ENCODE results near the gene TSSK3.
"Not testable (repeated sequence)": the region's sequence is repeated elsewhere in the genome, so short reads cannot be mapped to it uniquely, and the experiment has no call there.

Gene TSSK3

GRCh38 chr1:32339363-32339978 lies 22.9 kb upstream of the TSSK3 start:
- DNase-seq (ENCODE audit: low spot score), result no peak

- DNase-seq (ENCODE audit: low spot score), result no peak
Measured at GRCh38 chr1:32341186-32341757, 21.1 kb upstream of the TSSK3 start.

- DNase-seq (ENCODE audit: low spot score), result no peak
Measured at GRCh38 chr1:32341971-32342370, 20.4 kb upstream of the TSSK3 start.

GRCh38 chr1:32342704-32343103 lies 19.6 kb upstream of the TSSK3 start:
- no peak for DNase-seq (ENCODE audit: low spot score)

GRCh38 chr1:32345289-32345827 lies 17.0 kb upstream of the TSSK3 start:
- DNase-seq (ENCODE audit: low spot score), result no peak

GRCh38 chr1:32346532-32347157 lies 15.7 kb upstream of the TSSK3 start:
- DNase-seq (ENCODE audit: low spot score), result no peak

- no peak for DNase-seq (ENCODE audit: low spot score)
Measured at GRCh38 chr1:32349211-32349708, 13.1 kb upstream of the TSSK3 start.

GRCh38 chr1:32350785-32351398 lies 11.4 kb upstream of the TSSK3 start:
- DNase-seq (ENCODE audit: low spot score), result peak; percentile 93

- peak; percentile 98 for DNase-seq (ENCODE audit: low spot score)
Measured at GRCh38 chr1:32351399-32352238, 10.7 kb upstream of the TSSK3 start.

GRCh38 chr1:32352239-32352745 lies 10.0 kb upstream of the TSSK3 start:
- no peak for DNase-seq (ENCODE audit: low spot score)

GRCh38 chr1:32352831-32353383 lies 9.4 kb upstream of the TSSK3 start:
- no peak for DNase-seq (ENCODE audit: low spot score)

- no peak for DNase-seq (ENCODE audit: low spot score)
Measured at GRCh38 chr1:32353431-32353830, 8.9 kb upstream of the TSSK3 start.

GRCh38 chr1:32353886-32354570 lies 8.3 kb upstream of the TSSK3 start:
- DNase-seq (ENCODE audit: low spot score), result no peak

GRCh38 chr1:32355778-32356177 lies 6.6 kb upstream of the TSSK3 start:
- DNase-seq (ENCODE audit: low spot score), result not testable (repeated sequence)

GRCh38 chr1:32356478-32356877 lies 5.9 kb upstream of the TSSK3 start:
- DNase-seq (ENCODE audit: low spot score), result no peak

- DNase-seq (ENCODE audit: low spot score), result no peak
Measured at GRCh38 chr1:32357614-32358013, 4.7 kb upstream of the TSSK3 start.

GRCh38 chr1:32358435-32358834 lies 3.9 kb upstream of the TSSK3 start:
- no peak for DNase-seq (ENCODE audit: low spot score)

- DNase-seq (ENCODE audit: low spot score), result peak; percentile 52
Measured at GRCh38 chr1:32361308-32361673, 1.0 kb upstream of the TSSK3 start.

- DNase-seq (ENCODE audit: low spot score), result peak; percentile 78
Measured at GRCh38 chr1:32361674-32362473, 465 bp upstream of the TSSK3 start.

- DNase-seq (ENCODE audit: low spot score), result no peak
Measured at GRCh38 chr1:32363713-32364112, 1.4 kb downstream of the TSSK3 start.
